Neural progenitor cell (in vitro differentiated cells): ENCODE data around the gene SEC14L3.

Source experiments
- EZH2 ChIP-seq: fragments of 200-600 bp; sonication (generic); IDR thresholded peaks from 2 replicates; pipeline ENCODE4 v1.6.1; 2017; ENCODE audit warnings: antibody characterized with exemption, mild to moderate bottlenecking, moderate library complexity
- TF ChIP-seq, protein P1 (sequence below): fragments of 200-600 bp; sonication (generic); IDR thresholded peaks from 2 replicates; pipeline ENCODE4 v1.5.1; 2017; ENCODE audit warnings: antibody characterized with exemption, mild to moderate bottlenecking

DNA sequence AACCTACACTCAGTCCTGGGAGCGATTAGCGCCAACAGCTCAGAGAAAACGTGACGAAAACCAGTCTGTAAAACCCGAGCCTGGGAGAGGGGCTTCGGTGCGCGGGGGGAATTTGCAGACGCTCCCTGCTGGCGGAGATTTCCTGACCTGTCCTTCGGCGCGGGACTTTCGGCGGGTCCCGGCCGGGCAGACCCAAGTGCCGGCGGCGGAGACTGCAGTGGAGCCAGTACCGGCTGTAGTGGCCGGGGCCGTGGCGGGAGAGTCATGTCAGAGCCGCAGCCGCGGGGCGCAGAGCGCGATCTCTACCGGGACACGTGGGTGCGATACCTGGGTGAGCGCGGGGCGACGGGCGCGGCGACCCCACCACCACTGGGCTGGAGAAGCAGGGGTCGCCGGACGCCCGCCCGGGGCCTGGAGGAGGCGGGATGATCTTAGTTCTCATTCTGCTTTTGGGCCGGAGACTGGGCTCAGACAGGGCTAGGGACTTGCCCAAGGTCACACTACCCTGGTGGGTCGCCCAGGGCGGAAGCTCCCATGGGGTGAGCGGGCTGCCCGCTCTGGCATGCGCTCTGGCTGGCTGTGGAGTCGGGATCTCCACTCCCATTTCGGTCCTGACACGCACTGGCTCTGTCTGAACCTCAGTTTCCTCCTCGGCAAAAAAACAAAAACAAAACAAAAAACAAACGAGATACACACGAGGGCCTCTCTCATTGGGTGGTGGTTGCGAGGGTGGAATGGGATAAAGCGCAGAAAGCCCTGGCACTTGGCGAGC is 46.0 kb downstream of the SEC14L3 start, which contains the start of gene MTFP1:
- no peak for TF ChIP-seq EZH2
- TF ChIP-seq, protein P1, sequence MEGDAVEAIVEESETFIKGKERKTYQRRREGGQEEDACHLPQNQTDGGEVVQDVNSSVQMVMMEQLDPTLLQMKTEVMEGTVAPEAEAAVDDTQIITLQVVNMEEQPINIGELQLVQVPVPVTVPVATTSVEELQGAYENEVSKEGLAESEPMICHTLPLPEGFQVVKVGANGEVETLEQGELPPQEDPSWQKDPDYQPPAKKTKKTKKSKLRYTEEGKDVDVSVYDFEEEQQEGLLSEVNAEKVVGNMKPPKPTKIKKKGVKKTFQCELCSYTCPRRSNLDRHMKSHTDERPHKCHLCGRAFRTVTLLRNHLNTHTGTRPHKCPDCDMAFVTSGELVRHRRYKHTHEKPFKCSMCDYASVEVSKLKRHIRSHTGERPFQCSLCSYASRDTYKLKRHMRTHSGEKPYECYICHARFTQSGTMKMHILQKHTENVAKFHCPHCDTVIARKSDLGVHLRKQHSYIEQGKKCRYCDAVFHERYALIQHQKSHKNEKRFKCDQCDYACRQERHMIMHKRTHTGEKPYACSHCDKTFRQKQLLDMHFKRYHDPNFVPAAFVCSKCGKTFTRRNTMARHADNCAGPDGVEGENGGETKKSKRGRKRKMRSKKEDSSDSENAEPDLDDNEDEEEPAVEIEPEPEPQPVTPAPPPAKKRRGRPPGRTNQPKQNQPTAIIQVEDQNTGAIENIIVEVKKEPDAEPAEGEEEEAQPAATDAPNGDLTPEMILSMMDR = no peak
